Stimulated activated CD4-positive, alpha-beta T cell treated with anti-CD3 and anti-CD28 coated beads, Interleukin-4, amount 100 ng/mL, for 1 hour (primary cell): ENCODE data around the gene DPP6.

Experiments
- DNase-seq: peaks from one replicate; pipeline ENCODE4 v3.0.0-alpha.2; 2020

The DPP6 gene

GRCh38 chr7:154905146-154905545 is 852.9 kb downstream of the DPP6 start:
- DNase-seq, result no peak

- no peak for DNase-seq
Observed at GRCh38 chr7:154905615-154906014, 853.4 kb downstream of the DPP6 start.

- no peak for DNase-seq
Observed at GRCh38 chr7:154906201-154906600, 854.0 kb downstream of the DPP6 start.

- DNase-seq, result no peak
Observed at GRCh38 chr7:154906736-154907355, 854.6 kb downstream of the DPP6 start.

- DNase-seq, result no peak
Observed at GRCh38 chr7:154907651-154908620, 855.7 kb downstream of the DPP6 start.

- no peak for DNase-seq
Observed at GRCh38 chr7:154909241-154910105, 857.3 kb downstream of the DPP6 start.

GRCh38 chr7:154910125-154910524 is 857.9 kb downstream of the DPP6 start:
- DNase-seq, result no peak

GRCh38 chr7:154910977-154911376 is 858.8 kb downstream of the DPP6 start:
- no peak for DNase-seq

GRCh38 chr7:154911411-154911810 is 859.2 kb downstream of the DPP6 start:
- DNase-seq, result no peak

GRCh38 chr7:154911862-154912455 is 859.8 kb downstream of the DPP6 start:
- no peak for DNase-seq

GRCh38 chr7:154912871-154913637 is 860.9 kb downstream of the DPP6 start:
- DNase-seq, result no peak

GRCh38 chr7:154913638-154914307 is 861.6 kb downstream of the DPP6 start:
- DNase-seq, result peak; percentile 92

GRCh38 chr7:154914308-154914995 is 862.3 kb downstream of the DPP6 start:
- DNase-seq, result no peak

- no peak for DNase-seq
Observed at GRCh38 chr7:154914996-154915380, 862.8 kb downstream of the DPP6 start.

- DNase-seq, result no peak
Observed at GRCh38 chr7:154915600-154915999, 863.4 kb downstream of the DPP6 start.

- DNase-seq, result no peak
Observed at GRCh38 chr7:154916381-154916780, 864.2 kb downstream of the DPP6 start.

- no peak for DNase-seq
Observed at GRCh38 chr7:154916856-154917807, 864.9 kb downstream of the DPP6 start.

- DNase-seq, result no peak
Observed at GRCh38 chr7:154917808-154918160, 865.6 kb downstream of the DPP6 start.

- DNase-seq, result no peak
Observed at GRCh38 chr7:154918266-154918665, 866.1 kb downstream of the DPP6 start.

GRCh38 chr7:154918741-154919140 is 866.5 kb downstream of the DPP6 start:
- no peak for DNase-seq
